ENCODE data around the gene CUEDC1. TPM values are rescaled to one million over a fixed set of nuclear protein-coding genes. Genes with fewer than 3 reads are reported as not detected.

CUEDC1 gene
- total RNA-seq, 1 donor from 2014 or later, result 38.4 TPM

DNA sequence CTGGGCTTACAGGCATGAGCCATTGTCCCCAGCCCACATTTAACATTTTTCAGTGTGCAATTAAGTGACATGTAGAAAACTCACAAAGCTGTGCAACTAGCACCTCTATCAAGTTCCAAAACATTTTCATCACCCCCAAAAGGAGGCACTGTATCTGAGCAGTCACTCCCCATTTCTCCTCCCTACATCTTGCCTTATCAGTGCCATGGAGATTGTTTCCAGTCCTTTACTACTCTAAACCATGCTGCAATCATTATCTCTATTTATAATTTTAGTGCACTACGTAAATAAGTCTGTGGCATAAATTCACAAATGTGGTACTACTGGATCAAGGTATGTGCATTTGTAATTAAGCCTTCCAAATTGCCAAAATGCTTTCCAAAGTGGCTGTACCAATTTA is 112.9 kb downstream of the CUEDC1 start:
- Mint-ChIP-seq H3K4me1 (ENCODE audit: unreplicated experiment) (no peaks in the 10 kb centered on the region), H3K27ac (ENCODE audit: unreplicated experiment) (no peak overlapping the region), H3K9me3 (ENCODE audit: unreplicated experiment) (no peaks in the 10 kb centered on the region), H3K4me3 (ENCODE audit: unreplicated experiment) (no peak overlapping the region), H3K36me3 (ENCODE audit: unreplicated experiment) (peaks cover 24% of the 10 kb centered on the region), H3K27me3 (ENCODE audit: unreplicated experiment) (no peaks in the 10 kb centered on the region)
- no peak for DNase-seq (ENCODE audit: extremely low spot score, unreplicated experiment)
- TF ChIP-seq, protein P1, sequence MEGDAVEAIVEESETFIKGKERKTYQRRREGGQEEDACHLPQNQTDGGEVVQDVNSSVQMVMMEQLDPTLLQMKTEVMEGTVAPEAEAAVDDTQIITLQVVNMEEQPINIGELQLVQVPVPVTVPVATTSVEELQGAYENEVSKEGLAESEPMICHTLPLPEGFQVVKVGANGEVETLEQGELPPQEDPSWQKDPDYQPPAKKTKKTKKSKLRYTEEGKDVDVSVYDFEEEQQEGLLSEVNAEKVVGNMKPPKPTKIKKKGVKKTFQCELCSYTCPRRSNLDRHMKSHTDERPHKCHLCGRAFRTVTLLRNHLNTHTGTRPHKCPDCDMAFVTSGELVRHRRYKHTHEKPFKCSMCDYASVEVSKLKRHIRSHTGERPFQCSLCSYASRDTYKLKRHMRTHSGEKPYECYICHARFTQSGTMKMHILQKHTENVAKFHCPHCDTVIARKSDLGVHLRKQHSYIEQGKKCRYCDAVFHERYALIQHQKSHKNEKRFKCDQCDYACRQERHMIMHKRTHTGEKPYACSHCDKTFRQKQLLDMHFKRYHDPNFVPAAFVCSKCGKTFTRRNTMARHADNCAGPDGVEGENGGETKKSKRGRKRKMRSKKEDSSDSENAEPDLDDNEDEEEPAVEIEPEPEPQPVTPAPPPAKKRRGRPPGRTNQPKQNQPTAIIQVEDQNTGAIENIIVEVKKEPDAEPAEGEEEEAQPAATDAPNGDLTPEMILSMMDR (IDR thresholded peaks at IDR 0.05), result no peak

- Mint-ChIP-seq H3K9me3 (ENCODE audit: unreplicated experiment) (no peaks in the 10 kb centered on the region), H3K4me1 (ENCODE audit: unreplicated experiment) (no peaks in the 10 kb centered on the region), H3K27ac (ENCODE audit: unreplicated experiment) (no peak overlapping the region), H3K27me3 (ENCODE audit: unreplicated experiment) (no peaks in the 10 kb centered on the region), H3K36me3 (ENCODE audit: unreplicated experiment) (peaks cover 23% of the 10 kb centered on the region), H3K4me3 (ENCODE audit: unreplicated experiment) (no peak overlapping the region)
- DNase-seq (ENCODE audit: extremely low spot score, unreplicated experiment), result no peak
- TF ChIP-seq, protein P1 (IDR thresholded peaks at IDR 0.05), result no peak
Observed at GRCh38 chr17:57839571-57839923, 115.7 kb downstream of the CUEDC1 start.

DNA sequence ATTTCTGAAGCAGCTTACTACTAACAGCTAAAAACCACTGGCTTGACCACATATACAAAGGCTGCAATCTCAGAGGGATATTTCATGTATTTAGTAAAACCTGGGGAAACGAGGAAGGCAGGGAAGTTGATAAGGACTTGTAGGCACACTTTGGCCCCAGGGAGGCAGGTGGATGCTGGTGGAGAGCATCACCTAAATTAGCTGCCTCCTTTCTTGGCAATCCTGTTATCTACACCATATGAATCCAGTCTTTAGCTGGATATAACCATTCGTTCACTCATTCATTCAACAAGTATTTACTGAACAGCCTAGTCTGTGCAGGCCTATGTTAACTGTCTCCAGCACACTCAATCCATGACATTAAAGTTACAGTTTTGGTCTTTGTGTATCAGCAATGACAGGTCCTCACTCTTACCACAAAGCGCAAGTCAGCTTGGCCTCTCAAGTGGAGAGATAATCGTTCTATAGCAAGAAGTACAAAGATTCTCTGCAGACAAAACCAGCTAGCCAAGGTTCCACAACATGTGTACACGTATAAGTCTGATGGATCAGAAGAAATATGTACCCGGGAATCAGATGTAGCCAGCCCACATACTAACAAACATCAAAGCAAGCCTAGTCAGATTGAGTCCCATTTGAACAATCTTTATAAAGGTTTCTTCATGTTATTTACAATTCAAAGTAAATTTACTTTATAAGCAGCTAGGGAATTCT is 116.2 kb downstream of the CUEDC1 start:
- no peaks in the 10 kb centered on the region for H3K4me1 Mint-ChIP-seq (ENCODE audit: unreplicated experiment)
- no peak overlapping the region for H3K4me3 Mint-ChIP-seq (ENCODE audit: unreplicated experiment)
- no peak overlapping the region for H3K27ac Mint-ChIP-seq (ENCODE audit: unreplicated experiment)
- H3K9me3 Mint-ChIP-seq (ENCODE audit: unreplicated experiment), result no peaks in the 10 kb centered on the region
- DNase-seq (ENCODE audit: extremely low spot score, unreplicated experiment), result no peak
- TF ChIP-seq, protein P1 (IDR thresholded peaks at IDR 0.05), result no peak
- H3K36me3 Mint-ChIP-seq (ENCODE audit: unreplicated experiment), result peaks cover 23% of the 10 kb centered on the region
- no peaks in the 10 kb centered on the region for H3K27me3 Mint-ChIP-seq (ENCODE audit: unreplicated experiment)

DNA sequence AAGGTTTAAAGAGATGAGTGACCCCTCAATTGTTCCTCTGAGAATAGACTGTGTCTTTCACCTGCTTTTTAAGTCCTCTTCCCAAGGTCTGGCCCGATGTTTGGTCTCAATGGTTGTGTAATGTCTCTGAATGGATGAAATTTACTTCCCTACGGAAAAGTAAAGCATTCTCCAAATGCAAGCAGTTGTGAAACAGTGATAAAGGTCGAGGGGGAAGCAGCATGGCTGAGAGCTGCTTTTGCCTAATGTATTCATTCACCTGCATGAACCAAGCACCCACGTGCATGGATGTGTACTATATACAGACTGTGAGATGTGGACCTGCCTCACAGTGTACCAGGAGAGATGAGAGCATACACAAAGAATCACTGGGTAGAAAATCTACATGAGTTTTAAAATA is 116.8 kb downstream of the CUEDC1 start:
- no peak for DNase-seq (ENCODE audit: extremely low spot score, unreplicated experiment)
- H3K27ac Mint-ChIP-seq (ENCODE audit: unreplicated experiment), result no peak overlapping the region
- H3K27me3 Mint-ChIP-seq (ENCODE audit: unreplicated experiment), result no peaks in the 10 kb centered on the region
- TF ChIP-seq, protein P1 (IDR thresholded peaks at IDR 0.05), result no peak
- H3K36me3 Mint-ChIP-seq (ENCODE audit: unreplicated experiment), result peaks cover 23% of the 10 kb centered on the region
- H3K9me3 Mint-ChIP-seq (ENCODE audit: unreplicated experiment), result no peaks in the 10 kb centered on the region
- no peaks in the 10 kb centered on the region for H3K4me1 Mint-ChIP-seq (ENCODE audit: unreplicated experiment)
- no peak overlapping the region for H3K4me3 Mint-ChIP-seq (ENCODE audit: unreplicated experiment)

DNA sequence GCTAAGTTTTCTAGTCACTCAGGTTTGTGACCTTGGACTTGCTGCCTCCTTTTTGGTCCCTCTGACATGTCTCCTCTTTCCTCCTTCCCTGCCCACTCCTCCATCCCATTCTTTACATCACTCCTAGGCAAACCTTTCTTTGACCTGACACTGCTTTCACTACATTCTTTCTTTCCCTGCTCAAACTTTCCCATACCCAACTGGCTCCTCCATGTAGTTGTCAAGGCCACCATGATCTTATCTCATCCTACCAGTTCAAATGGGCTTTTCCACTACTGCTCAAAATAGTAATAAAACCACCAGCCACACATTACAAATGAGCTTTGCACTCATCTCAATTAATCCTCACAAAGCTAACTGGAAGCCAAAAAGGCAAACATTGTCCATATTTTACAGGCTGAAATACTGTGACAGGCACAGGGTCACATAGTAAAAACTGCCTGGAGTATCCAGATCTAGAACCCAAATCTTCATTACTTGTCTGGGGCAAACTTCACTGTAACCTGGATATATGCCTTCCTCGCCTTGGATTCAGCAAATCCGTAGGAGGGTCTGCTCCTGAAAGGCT is 119.8 kb downstream of the CUEDC1 start:
- H3K27me3 Mint-ChIP-seq (ENCODE audit: unreplicated experiment), result no peaks in the 10 kb centered on the region
- no peaks in the 10 kb centered on the region for H3K4me1 Mint-ChIP-seq (ENCODE audit: unreplicated experiment)
- TF ChIP-seq, protein P1 (IDR thresholded peaks at IDR 0.05), result no peak
- H3K36me3 Mint-ChIP-seq (ENCODE audit: unreplicated experiment), result peaks cover 16% of the 10 kb centered on the region
- no peak overlapping the region for H3K4me3 Mint-ChIP-seq (ENCODE audit: unreplicated experiment)
- DNase-seq (ENCODE audit: extremely low spot score, unreplicated experiment), result no peak
- no peaks in the 10 kb centered on the region for H3K9me3 Mint-ChIP-seq (ENCODE audit: unreplicated experiment)
- H3K27ac Mint-ChIP-seq (ENCODE audit: unreplicated experiment), result no peak overlapping the region
